Neural cell (in vitro differentiated cells): ENCODE data around the gene CKAP5. TPM values are rescaled to one million over a fixed set of nuclear protein-coding genes. Genes with fewer than 3 reads are reported as not detected.

Experiments used
- H2AFZ ChIP-seq: fragments of 200-600, 300-800 bp; sonication (generic), shearing (Covaris generic); 2 replicates; pipeline ENCODE4 v1.6.0; 2014; ENCODE audit warnings: low read depth, mild to moderate bottlenecking, antibody characterized with exemption, low read length, moderate library complexity
- H3F3A ChIP-seq: fragments of 200-600 bp; shearing (Covaris generic); 2 replicates; pipeline ENCODE4 v1.6.1; 2016; ENCODE audit warnings: mild to moderate bottlenecking, moderate library complexity, mixed read lengths, antibody characterized with exemption, low read length; ENCODE audit not compliant: insufficient read depth, poor library complexity, severe bottlenecking
- H3K27ac ChIP-seq: fragments of 200-600, 300-800 bp; sonication (generic), shearing (Covaris generic); 2 replicates; pipeline ENCODE4 v1.5.1; 2014; ENCODE audit warnings: mild to moderate bottlenecking, low read length, moderate library complexity
- H3K27me3 ChIP-seq: fragments of 300-800, 200-600 bp; sonication (generic), shearing (Covaris generic); 2 replicates; pipeline ENCODE4 v1.6.0; 2014; ENCODE audit warnings: mild to moderate bottlenecking, low read depth, low read length, moderate library complexity; ENCODE audit not compliant: insufficient read depth
- H3K36me3 ChIP-seq: fragments of 300-800, 200-600 bp; sonication (generic), shearing (Covaris generic); 2 replicates; pipeline ENCODE4 v1.5.1; 2014; ENCODE audit warnings: mild to moderate bottlenecking, antibody characterized with exemption, low read length, moderate library complexity; ENCODE audit not compliant: insufficient read depth
- H3K4me2 ChIP-seq: fragments of 300-800, 200-600 bp; sonication (generic), shearing (Covaris generic); 2 replicates; pipeline ENCODE4 v1.6.0; 2014; ENCODE audit warnings: mild to moderate bottlenecking, low read length
- H3K4me3 ChIP-seq: fragments of 300-800, 200-600 bp; sonication (generic), shearing (Covaris generic); 2 replicates; pipeline ENCODE4 v1.5.1; 2014; ENCODE audit warnings: mild to moderate bottlenecking, low read length, moderate library complexity
- H3K79me2 ChIP-seq: fragments of 200-600 bp; shearing (Covaris generic); replicated peaks from 2 replicates; pipeline ENCODE4 v1.6.0; 2014; ENCODE audit warnings: mild to moderate bottlenecking, low read length, moderate library complexity; ENCODE audit not compliant: insufficient read depth
- H3K9ac ChIP-seq: fragments of 300-800, 200-600 bp; sonication (generic), shearing (Covaris generic); 2 replicates; pipeline ENCODE4 v1.6.1; 2016; ENCODE audit warnings: mild to moderate bottlenecking, low read length, mixed read lengths
- H3K9me2 ChIP-seq: fragments of 200-600 bp; shearing (Covaris generic); 2 replicates; pipeline ENCODE4 v1.6.1; 2016; ENCODE audit warnings: mild to moderate bottlenecking, low read length, mixed read lengths; ENCODE audit not compliant: insufficient read depth
- H3K9me3 ChIP-seq: fragments of 200-600, 300-800 bp; sonication (generic), shearing (Covaris generic); 2 replicates; pipeline ENCODE4 v1.6.1; 2016; ENCODE audit warnings: mild to moderate bottlenecking, mixed run types, low read length, moderate library complexity, mixed read lengths
- H4K20me1 ChIP-seq: fragments of 200-600 bp; shearing (Covaris generic); 2 replicates; pipeline ENCODE4 v1.6.1; 2016; ENCODE audit warnings: mild to moderate bottlenecking, mixed run types; ENCODE audit not compliant: insufficient read depth
- EP300 ChIP-seq: fragments of 450-650 bp; conservative IDR thresholded peaks from 2 replicates; pipeline ENCODE4 v1.6.1; 2014; ENCODE audit warnings: antibody characterized with exemption, mild to moderate bottlenecking, moderate library complexity; ENCODE audit not compliant: poor library complexity, severe bottlenecking
- EZH2 ChIP-seq: fragments of 200-600, 300-800 bp; shearing (Covaris generic), sonication (generic); IDR thresholded peaks from 2 replicates; pipeline ENCODE4 v1.6.1; 2014; ENCODE audit warnings: antibody characterized with exemption, low read length, borderline replicate concordance, mild to moderate bottlenecking; ENCODE audit not compliant: insufficient read depth, poor library complexity, severe bottlenecking
- MXI1 ChIP-seq: fragments of 450-650 bp; conservative IDR thresholded peaks from 2 replicates; pipeline ENCODE4 v1.6.1; 2014; ENCODE audit warnings: antibody characterized with exemption, mild to moderate bottlenecking; ENCODE audit not compliant: poor library complexity, severe bottlenecking
- POLR2AphosphoS5 ChIP-seq: IDR thresholded peaks from 2 replicates; pipeline ENCODE4 v1.6.1; 2012
- RAD21 ChIP-seq: fragments of 450-650 bp; conservative IDR thresholded peaks from 2 replicates; pipeline ENCODE4 v1.6.1; 2014; ENCODE audit warnings: antibody characterized with exemption, mild to moderate bottlenecking, moderate library complexity
- SMC3 ChIP-seq: fragments of 450-650 bp; conservative IDR thresholded peaks from 2 replicates; pipeline ENCODE4 v1.6.1; 2014; ENCODE audit warnings: antibody characterized with exemption, mild to moderate bottlenecking, moderate library complexity; ENCODE audit not compliant: poor library complexity
- TAF1 ChIP-seq: IDR thresholded peaks from 2 replicates; pipeline ENCODE4 v1.6.1; 2012; ENCODE audit warnings: low read depth
- polyA plus RNA-seq: library from polyadenylated mRNA; depleted of rRNA; stranded (reverse); fragments of >200 nt; gene quantifications from 2 replicates; pipeline ENCODE4 v1.2.3, GENCODE V29; 2014
- TF ChIP-seq, protein P1 (sequence below): IDR thresholded peaks from 2 replicates; pipeline ENCODE4 v1.6.1; 2012; ENCODE audit warnings: borderline replicate concordance
- TF ChIP-seq, protein P2 (sequence below): fragments of 450-650 bp; IDR thresholded peaks from 2 replicates; pipeline ENCODE4 v1.5.1; 2014; ENCODE audit warnings: antibody characterized with exemption, mild to moderate bottlenecking, moderate library complexity; ENCODE audit not compliant: poor library complexity, severe bottlenecking

The CKAP5 gene
- polyA plus RNA-seq, 1 donor from 2014 or later = 90.3 TPM

DNA sequence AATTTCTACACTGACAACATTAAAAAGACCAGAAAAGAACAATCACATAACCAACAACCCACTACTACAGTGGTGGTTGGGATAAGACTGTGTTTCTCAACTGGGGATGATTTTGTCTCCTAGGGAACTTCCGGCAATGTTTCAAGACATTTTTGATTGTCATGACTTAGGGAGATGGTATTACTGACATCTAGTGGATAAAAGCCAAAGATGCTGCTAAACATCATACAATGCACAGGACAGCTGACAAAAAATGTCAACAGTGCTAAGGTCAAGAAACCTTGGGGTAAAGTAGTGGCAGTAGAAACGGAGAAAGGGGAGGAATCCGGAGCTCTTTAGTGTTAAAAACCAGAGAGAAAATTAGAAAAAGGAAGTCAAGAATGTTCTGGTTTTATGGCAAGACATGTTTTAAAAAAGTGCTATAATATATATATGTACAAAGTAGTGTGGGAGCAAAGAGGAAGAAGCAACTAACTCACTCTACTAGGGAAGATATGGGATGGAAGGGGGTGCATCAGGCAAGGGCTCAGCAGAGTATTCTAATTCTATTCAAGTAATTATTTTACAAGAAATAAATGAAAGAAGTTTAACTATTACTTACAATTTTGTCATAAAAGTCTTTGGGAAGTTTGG, 37.2 kb downstream of the CKAP5 start:
- H3K4me3 ChIP-seq = no peak overlapping the region
- no peak overlapping the region for H3K27ac ChIP-seq
- no peaks in the 10 kb centered on the region for H3K27me3 ChIP-seq
- no peak overlapping the region for H2AFZ ChIP-seq
- H3F3A ChIP-seq = no peaks in the 10 kb centered on the region
- no peaks in the 10 kb centered on the region for H3K9me3 ChIP-seq
- no peaks in the 10 kb centered on the region for H3K36me3 ChIP-seq
- H3K4me2 ChIP-seq = no peak overlapping the region
- H4K20me1 ChIP-seq = no peaks in the 10 kb centered on the region
- H3K9ac ChIP-seq = no peak overlapping the region
- H3K79me2 ChIP-seq = no peaks in the 10 kb centered on the region
- TF ChIP-seq, protein P1, sequence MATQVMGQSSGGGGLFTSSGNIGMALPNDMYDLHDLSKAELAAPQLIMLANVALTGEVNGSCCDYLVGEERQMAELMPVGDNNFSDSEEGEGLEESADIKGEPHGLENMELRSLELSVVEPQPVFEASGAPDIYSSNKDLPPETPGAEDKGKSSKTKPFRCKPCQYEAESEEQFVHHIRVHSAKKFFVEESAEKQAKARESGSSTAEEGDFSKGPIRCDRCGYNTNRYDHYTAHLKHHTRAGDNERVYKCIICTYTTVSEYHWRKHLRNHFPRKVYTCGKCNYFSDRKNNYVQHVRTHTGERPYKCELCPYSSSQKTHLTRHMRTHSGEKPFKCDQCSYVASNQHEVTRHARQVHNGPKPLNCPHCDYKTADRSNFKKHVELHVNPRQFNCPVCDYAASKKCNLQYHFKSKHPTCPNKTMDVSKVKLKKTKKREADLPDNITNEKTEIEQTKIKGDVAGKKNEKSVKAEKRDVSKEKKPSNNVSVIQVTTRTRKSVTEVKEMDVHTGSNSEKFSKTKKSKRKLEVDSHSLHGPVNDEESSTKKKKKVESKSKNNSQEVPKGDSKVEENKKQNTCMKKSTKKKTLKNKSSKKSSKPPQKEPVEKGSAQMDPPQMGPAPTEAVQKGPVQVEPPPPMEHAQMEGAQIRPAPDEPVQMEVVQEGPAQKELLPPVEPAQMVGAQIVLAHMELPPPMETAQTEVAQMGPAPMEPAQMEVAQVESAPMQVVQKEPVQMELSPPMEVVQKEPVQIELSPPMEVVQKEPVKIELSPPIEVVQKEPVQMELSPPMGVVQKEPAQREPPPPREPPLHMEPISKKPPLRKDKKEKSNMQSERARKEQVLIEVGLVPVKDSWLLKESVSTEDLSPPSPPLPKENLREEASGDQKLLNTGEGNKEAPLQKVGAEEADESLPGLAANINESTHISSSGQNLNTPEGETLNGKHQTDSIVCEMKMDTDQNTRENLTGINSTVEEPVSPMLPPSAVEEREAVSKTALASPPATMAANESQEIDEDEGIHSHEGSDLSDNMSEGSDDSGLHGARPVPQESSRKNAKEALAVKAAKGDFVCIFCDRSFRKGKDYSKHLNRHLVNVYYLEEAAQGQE = no peak
- TF ChIP-seq POLR2AphosphoS5 = no peak
- TF ChIP-seq EZH2 = no peak
- TF ChIP-seq RAD21 = peak; percentile 43
- TF ChIP-seq EP300 = no peak
- TF ChIP-seq, protein P2, sequence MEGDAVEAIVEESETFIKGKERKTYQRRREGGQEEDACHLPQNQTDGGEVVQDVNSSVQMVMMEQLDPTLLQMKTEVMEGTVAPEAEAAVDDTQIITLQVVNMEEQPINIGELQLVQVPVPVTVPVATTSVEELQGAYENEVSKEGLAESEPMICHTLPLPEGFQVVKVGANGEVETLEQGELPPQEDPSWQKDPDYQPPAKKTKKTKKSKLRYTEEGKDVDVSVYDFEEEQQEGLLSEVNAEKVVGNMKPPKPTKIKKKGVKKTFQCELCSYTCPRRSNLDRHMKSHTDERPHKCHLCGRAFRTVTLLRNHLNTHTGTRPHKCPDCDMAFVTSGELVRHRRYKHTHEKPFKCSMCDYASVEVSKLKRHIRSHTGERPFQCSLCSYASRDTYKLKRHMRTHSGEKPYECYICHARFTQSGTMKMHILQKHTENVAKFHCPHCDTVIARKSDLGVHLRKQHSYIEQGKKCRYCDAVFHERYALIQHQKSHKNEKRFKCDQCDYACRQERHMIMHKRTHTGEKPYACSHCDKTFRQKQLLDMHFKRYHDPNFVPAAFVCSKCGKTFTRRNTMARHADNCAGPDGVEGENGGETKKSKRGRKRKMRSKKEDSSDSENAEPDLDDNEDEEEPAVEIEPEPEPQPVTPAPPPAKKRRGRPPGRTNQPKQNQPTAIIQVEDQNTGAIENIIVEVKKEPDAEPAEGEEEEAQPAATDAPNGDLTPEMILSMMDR = peak; percentile 64
- TF ChIP-seq SMC3 = peak; percentile 35
- no peak for TF ChIP-seq TAF1
- TF ChIP-seq MXI1 = no peak
- no peaks in the 10 kb centered on the region for H3K9me2 ChIP-seq

DNA sequence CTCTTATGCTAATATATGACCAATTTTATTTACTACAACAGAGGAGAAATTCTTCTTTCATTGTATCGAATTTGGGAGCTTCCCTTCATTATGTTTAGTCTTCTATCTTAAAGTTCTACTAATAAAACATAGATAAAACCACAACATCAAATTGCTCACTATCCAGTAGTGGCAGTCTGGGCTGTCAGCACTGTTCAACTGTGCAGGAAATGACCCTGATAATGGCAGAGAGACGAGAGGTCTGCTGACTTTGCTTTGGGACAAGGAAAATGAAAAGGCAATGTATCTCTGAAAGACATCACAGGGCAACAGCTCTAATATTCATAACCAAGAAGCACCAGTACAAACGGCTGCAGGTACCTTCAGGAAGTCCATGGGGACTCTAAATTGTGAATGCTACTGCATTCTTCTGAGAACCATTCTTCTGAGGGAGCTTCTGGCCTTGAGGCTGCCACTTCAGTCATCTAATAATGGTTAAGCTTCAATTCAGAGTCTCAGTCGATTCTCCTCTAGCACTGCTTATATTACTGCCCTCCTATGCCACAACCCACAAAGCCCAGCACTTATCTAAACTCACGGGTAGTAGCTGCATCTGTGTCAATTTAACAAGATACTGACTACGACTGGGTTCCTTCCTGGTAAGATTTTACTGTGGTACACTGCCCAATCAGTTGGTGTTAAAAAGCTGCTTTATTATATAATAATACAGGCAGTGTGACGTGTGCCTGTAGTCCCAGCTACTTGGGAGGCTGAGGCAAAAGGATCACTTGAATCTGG, 44.2 kb downstream of the CKAP5 start:
- H3K79me2 ChIP-seq = no peaks in the 10 kb centered on the region
- TF ChIP-seq, protein P1 = no peak
- TF ChIP-seq SMC3 (no peak), RAD21 (no peak)
- H3K4me3 ChIP-seq = no peak overlapping the region
- no peaks in the 10 kb centered on the region for H3K27me3 ChIP-seq
- H3K27ac ChIP-seq = no peak overlapping the region
- H3K36me3 ChIP-seq = no peaks in the 10 kb centered on the region
- H3F3A ChIP-seq = no peaks in the 10 kb centered on the region
- no peaks in the 10 kb centered on the region for H3K9me2 ChIP-seq
- no peak overlapping the region for H3K4me2 ChIP-seq
- no peak overlapping the region for H2AFZ ChIP-seq
- H4K20me1 ChIP-seq = no peaks in the 10 kb centered on the region
- H3K9ac ChIP-seq = no peak overlapping the region
- H3K9me3 ChIP-seq = no peaks in the 10 kb centered on the region
